Inferior parietal cortex (tissue), 1 donor: ENCODE results near the gene CAMTA1.

Source experiments
- DNase-seq: peaks from one replicate; pipeline ENCODE4 v3.0.0-alpha.2; 2016; ENCODE audit errors: extremely low spot score

CAMTA1 gene

DNA sequence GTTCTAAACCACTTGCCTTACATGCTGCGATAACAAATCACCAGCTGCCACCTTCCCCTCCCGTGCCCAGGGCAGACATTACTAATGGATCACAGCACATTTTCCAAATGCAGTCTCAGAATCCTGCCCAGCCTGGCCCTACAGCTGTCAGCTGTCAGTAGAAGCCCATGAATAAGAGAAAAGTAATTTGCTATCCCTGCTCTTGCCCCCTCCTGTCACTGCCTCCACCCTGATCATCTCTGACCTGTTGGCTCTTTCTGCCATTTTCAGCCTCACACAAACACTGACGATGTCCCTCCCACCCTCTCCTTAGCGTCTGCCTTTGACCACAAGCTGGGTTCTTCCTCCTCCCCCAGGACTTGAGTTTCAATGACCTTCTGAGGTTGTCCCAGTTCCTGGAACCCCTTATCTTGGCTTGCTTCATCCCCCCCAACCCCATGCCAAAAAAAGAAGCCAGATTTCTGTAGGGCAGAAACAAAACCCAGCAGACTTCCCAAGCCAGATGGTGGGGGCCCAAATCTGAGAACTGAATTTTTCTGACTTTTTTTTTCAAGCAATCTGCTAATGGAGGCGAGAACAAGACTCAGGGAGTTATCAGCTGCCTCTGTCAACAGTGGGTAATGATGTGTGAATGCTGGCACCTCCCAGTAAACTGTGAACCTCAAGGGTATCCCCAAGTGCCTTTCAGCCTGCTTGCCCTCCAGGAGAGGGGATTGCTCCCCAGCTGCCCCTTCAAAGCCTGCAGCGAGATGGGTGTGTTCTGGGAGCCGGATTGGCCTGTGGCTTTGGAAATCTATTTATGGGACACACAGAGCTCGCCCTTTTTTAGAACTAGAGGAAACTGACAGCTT is 769.4 kb downstream of the CAMTA1 start:
- DNase-seq: no peak

DNA sequence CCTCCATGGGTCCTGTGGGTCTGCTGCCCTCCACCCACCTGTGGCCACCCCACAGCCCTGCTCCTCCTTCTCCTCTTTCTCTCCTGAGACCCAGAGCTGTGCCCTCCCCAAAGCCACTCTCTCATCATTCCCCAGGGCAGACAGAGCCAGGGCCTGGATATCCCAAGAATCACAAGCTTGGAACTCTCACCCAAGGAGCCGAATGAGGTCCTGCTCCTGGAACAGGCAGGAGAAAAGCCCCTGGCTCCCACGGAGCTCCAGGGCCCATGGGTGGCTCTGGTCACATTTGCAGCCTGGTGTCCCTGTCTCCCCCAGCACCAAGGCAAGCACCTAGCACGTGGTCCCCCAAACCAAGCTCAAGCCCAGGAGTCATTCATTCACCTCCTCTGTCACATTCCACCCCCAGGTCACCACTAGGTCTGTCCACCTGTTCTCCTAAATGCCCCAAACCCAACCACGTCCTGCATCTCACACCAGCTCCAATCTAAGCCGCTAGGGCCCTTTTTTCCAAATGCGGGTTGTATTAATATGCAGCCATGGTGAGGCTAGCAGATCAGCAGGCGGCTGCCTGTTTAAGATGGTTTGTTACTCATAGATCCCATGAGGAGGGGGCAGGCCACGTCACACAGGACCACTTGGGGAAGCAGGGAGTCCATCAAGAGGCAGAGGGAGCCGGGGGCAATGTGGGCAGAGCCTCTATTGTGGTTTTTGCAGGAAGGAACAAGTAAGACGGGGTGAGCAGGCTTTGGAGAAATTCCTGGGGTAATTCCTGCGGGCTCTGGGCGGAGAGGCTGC is 770.3 kb downstream of the CAMTA1 start:
- no peak for DNase-seq

DNA sequence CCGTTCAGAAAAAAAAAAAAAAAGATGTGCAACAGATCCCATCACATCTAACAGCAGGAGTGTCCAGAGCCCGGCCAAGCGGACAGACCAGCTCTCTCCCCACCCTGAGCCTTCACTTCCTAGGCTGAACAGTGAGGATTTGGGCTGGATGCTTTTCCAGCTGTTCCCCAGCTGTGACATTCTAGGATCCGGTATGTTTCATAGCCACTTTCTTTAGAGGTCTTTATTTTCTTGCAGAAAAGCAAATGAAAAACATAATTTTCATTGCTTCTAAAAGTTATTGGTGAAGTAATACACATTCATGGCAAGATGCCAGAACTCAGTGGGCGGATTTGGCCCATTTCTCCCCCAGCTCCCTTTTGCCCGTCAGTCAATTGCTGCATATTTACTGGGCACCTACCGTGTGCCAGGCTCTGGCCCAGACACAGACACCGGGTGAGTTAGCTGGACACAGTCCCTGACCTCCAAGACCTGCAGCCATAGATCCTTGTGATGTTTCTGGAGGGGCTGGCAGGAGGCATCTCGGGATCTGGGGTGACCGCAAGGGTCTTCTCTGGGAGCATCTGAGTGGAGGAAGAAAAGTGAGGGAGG is 772.1 kb downstream of the CAMTA1 start:
- no peak for DNase-seq

DNA sequence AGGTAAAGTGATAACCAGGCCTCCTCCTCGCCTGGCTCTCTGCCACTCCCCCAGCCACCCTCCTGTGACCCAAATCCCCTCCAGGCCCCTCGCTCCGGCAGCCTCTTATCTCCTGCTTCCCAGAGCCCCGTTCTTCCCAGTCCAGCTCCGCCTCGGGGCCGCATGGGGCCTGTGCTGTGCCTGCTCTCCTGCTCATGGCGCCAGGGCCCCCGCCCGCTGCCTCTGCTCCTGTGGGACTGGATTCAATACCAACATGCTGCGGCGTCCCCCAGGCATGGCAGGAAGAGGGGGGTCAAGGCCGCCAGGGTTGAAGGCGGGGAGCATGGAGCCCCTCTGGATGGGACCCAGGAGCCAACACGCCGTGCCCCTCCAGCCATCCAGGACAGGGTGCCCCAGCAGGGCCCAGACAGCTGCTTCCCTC is 772.8 kb downstream of the CAMTA1 start:
- DNase-seq: no peak

DNA sequence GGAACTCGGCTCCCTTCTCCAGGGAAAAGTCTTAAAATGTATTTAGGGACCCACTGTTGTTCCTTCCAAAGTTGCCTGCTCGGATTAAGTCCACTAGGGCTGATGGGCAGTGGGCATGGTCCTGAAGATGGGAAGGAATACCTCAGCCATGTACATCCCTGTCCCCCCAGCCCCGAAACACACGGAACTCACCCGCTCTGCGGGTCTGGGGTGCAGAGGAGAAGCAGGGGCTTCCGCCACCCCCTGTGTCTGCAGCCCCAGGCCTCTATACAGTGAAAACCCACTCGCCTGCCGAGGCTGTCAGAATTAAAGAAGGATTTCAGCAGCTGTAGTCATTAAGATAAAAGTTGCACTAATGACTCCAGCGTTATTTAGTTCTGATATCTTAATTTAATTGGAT is 773.2 kb downstream of the CAMTA1 start:
- no peak for DNase-seq

DNA sequence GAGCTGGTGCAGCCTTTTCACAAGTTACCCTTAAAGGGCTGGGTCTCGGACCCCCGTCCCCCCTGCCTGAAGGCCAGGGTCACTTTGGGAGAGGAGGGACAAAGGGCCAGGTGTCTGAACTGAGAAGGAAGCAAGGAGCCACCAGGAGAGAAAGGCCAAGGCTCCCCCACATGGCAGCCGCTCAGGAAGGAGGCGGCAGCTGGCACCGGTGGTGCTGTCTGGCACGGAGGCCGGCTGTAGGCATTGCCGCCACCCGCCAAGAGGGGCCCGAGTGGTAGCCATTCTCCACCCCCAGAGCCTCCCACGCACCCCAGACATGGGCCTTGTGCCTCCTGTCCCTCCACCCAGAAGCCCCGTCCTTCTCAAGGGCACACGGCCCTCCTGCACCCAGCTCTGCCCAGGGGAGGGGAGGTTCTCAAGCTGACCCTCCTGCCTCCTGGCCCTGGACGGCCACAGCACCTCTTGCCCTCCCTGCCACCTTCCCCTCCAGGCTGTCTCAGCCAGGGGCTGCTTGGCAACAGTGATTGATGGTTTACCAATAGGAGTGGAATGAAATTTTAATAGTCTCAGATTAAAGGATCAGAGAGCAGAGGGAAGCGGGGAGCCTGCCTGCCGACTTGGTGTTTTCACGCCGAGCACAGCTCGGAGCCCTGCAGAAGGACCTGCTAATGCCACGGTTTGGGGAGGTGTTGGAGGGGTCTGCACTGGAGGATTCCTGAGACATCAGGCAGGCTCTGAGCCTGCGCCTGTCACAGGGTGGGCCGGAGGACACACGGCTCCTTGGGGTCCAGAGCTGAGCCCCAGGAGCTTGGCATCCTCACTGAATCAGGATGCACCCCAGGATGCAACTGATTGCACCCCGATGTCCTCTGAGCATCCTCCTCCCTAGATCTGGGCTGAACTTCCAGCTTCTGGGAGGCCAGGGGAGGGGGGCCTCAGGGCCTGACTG is 773.9 kb downstream of the CAMTA1 start:
- no peak for DNase-seq

DNA sequence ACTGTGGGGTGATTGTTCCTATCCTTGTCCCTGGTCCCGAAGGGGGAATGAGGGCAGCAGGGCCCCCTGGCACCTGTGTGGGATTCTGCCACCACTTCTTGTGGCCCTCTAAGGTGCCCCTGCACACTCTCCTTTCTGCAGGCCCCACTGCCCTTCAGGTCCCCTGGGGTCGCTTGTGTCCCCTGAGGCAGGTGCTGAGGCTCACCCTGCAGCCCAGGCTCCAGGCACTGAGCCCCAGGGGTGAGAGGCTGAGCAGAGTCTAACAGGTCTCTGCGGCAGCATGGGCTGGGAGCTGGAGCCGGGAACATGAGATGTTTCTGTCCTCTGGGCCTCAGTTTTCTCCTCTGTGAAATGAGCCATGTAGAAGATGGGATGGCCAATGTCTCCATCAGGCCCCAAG is 774.9 kb downstream of the CAMTA1 start:
- DNase-seq: no peak

DNA sequence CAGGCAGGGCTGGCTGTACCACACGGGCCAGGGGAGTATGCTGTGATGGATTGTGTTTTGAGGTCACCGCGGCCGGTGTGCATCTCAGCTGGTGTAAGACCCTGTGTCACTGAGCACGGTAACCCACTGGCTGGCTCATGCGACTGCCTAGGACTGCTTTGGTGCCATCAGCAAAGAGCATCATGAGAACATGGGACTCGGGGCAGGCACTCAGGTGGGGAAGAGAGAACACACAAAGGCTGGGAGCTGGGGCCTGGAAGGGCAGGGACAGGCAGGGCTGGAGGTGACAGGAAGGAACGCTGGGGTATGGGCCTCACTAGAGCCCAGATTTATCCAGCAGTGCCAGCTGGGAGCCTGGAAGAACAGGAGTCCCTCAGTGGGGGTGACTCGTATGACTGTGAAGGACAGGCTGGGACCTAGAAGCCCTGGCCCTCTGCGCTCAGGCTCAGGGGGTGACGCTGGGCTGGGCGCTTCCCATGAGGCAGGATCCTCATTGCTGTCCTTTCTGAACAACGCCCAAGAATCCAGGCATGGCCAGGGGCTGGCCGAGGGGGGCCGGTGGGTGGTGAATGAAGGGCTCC is 775.4 kb downstream of the CAMTA1 start:
- DNase-seq: no peak

DNA sequence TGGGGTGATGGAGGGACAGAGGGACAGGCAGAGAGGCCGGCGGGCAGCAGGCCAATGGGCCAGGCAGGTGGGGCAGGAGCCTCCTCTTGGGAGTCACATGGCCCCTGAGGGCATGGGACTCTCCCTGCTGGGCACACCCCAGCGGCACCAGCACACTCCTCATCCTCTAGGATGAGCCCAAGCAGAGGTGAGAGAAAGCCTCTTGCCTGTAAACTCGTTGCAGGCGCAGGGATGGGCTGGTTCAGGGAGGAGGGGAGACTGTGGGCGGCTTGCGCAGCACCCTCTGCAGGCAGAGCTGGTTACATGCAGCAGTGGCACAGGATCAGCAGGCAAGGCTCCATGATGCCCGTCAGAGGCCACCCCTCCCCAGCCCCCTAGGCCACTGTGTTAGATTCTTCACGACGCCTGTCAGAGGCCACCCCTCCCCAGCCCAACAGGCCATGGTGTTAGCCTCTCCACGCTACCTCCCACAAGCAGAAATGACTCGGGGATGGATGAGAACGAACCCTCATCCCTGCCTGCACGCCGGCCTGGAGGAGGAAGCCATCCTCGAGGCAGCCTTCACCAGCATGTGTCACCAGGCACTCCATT is 776.2 kb downstream of the CAMTA1 start:
- DNase-seq: no peak

DNA sequence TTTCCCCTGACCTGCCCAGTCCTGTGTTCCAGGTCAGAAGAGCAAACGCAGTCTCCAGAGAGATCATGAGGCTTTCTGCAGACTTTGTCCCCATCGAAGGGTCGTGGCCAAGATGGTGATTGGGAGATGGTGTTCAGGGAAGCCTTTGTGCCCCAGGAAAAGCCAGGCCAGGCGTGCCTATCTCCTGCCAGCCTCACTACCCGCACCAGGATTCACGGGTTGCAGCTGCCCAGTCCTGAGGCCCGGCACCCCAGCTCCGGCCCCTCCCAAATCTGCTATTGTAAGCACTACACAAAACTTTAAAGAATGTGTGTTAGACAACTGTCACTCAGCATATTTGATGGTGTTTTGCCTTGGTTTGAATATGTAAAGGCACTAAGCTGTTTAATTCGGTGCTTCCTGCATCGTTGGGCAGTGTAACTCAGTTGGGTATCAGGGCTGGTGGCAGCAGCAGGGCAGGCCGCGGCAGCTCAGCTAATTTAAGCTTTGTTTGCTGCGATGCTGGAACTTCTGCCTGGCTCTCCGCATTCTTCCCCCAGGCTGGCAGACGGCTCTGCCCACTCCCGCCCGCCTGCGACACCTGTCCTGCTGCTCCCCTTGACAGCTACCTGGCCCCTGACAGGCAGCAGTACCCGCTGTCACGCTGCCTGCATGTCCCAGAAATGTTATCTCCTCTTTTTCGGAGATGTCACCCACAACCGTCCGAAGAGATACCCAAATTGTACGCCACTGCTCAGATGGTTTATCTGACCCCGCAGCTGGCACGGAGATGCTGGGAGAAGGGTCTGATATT is 776.9 kb downstream of the CAMTA1 start:
- DNase-seq: no peak

DNA sequence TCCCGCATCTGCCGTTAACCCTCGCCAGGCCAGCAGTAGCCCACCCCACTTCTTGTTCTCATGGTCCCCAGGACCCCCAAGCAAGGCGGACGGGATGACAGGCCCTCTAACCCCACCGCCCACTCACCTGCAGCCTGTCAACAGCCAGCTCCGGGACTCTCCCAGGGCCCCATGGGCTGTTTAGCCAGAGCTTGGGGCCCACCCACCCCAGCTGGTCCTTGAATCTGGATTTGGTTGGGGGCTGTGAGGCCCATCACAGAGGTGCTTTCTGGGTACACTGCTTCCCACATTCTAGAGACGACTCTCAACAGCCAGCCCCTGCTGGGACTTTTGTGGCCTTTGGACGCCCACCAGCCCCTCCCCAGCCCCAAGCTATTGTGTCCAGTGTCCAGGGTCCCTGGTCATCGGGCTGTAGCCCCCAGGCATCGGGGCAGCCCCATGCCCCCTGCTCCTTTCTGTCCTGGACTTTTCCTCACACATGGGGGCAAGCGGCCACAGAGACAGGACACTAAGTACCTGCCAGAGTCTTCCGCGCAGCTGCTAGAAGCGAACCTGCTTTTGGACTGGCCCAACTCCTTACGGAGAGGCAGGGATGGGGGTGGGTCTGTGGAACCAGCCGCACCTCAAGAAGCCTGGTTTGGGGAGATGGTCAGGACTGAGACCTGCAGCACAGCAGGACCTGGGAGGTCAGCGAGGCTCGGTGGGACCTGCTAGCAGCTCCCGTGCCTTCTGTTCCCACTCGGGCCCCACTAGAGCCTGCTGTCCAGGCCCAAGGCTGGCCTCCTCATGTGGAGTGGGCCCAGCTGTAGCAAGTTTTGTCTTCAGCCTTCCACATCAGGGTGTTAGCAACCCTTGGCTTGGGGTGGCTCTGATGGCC is 777.7 kb downstream of the CAMTA1 start:
- DNase-seq: no peak

DNA sequence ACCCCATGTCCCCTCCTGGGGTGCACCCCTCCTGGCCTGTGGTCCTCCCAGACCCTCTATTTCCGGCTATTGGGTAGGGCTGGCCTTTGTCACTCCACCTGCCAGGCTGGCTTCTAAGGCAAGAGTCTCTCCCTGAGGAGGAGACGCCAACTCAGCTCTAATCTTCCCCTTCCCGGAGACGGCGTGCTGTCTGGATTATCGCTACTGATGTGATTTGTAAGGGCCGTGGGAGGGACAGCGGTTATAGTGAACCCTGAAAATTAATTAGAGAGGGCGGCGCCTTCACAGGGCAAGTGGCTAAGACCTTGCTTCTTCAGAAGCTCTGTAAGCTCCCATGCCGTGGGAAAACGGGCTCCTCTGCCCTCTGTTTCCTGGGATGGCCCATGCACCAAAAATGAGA is 778.9 kb downstream of the CAMTA1 start:
- DNase-seq: no peak

DNA sequence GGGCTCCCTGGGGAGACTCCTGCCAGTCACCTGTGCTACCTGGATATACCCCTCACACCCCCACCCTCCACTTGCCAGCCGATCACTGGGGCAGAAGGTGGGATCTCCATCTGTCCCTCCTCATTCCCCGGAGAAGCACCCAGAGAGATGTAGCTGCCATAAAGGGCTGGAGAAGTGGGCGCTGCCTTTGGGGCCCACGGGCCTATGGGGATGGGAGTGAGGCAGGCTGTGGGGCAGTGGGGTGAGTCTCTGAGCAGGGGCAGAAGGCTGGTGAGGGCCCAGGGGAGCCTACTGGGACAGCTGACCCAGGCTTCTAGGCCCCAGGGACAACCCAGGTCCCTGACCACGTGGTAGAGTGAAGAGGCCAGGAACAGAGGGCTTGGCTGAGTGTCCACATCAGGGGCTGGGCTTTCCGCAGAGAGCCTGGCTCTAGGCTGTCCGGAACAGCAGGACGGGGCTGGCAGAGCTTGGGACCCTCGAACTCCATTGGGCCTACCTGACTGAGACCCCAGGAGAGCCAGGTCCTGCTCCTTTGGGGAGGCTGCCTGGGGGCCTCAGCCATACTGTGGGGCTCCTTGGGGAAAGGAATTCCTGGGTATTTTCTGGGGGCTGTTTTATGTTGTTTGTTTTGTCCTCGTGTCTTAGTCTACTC is 780.0 kb downstream of the CAMTA1 start:
- DNase-seq: no peak

DNA sequence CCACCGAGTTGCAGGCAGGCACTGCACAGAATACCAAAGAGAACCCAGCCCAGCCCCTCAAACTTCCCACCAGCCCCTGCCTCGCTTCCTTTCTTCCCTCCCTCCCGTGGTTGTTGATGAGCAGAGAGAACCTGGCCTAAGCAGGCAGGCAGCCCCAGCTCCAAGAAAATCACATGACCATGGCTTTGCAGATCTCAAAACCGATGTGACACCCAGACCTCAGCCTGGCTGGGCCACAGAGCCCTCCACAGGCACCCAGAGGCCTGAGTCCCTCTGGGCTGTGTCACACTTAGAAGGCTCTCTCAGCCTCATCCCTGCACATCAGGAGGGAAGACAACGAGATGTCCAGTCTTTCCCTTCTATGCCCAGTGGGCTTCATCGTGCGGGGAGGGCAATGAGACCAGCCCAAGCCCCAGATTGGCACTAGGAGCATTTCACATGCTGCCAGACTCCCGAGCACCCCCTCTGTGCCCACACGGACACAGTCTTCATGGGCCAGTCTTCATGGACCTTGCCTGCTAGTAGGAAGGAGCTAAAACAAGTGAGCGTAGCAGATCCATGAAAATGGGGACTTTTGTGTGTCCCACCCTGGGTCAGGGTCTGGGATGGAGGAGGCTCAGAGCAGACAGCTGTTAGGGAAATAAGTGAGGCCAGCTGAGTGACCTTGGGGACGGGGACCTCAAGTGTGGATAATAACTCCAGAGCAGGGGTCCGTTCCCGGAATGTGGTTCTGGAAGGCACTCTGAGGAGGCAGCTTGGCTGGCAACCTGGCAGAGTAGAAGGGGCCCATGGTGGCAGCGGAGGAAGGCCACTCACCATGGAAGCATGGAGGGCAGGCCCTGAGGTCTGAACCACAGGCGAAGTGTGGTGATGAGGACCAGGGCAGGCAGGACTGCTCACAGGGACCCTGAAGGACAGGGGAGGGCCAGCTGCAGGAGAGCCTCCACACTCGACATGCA is 781.4 kb downstream of the CAMTA1 start:
- no peak for DNase-seq

DNA sequence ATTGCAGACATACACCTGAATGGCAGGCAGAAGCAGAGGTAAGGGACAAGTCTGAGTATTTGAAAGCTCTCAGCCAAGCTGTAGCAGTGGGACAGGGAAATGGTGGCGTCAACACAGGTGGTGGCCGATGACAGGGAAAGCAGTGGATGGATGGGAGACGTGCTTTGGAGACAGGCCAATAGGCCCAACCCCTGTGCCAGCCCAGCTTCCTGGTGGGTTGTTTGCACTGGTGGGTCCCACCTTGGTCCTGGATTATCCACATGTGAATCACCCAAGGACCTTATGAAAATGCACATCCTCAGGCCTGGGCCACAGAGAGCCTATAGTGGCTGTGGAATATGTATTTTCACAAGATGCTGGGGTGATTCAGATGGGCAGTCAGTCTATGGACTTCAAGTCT is 782.1 kb downstream of the CAMTA1 start:
- no peak for DNase-seq

DNA sequence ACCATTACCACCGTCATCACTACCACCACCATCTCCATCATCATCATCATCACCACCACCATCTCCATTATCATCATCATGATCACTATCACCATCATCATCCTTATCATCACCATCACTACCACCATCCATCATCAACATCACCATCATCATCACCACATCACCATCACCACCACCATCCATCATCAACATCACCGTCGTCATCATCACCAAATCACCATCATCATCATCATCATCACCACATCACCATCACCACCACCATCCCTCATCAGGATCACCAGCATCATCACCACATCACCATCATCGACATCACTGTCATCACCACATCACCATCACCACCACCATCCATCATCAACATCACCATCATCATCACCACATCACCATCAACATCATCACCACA is 782.8 kb downstream of the CAMTA1 start:
- DNase-seq: no peak

DNA sequence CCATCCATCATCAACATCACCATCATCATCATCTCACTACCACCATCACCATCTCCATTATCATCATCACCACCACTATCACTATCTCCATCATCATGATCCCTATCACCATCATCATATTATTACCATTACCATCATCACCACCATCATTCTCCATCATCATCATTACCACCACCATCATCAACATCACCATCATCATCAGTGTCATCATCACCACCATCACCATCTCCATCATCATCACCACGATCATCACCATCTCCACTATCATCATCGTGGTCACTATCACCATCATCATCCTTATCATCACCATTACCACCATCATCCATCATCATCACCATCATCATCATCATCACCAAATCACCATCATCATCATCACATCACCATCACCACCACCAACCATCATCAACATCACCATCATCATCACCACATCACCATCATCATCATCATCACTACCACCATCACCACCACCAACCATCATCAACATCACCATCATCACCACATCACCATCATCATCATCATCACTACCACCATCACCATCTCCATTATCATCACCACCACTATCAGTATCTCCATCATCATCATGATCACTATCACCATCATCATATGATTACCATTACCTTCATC is 783.8 kb downstream of the CAMTA1 start:
- DNase-seq: no peak
